Measurements from ENCODE around the gene TNFSF8.

DNA sequence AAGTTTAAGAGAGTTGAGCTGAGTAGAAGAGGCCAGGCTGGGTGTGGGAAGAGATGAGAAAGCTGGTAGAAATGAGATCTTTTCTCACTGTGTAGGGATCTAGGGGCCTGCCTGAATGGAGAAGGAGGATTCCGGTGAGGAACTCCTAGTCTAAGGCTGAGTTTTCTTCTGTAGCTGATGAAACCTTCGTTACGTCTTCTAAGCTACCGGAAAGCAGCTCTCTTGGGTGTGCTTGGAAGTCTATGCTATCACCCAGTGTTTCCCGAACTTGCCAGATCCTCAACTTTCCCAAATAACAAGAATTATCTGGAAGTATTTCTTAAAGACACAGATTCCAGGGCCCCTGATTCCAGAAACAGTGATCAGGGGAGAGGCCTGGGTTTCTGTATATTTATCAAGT, 69.1 kb downstream of the TNFSF8 start:
- TF ChIP-seq CTCF (conservative IDR thresholded peaks at IDR 0.05; ENCODE audit: low read depth, low read length) (no peak), CEBPB (IDR thresholded peaks at IDR 0.05; ENCODE audit: low read depth, low read length) (no peak), POLR2A (IDR thresholded peaks at IDR 0.05; ENCODE audit: low read depth, low read length) (no peak), BHLHE40 (IDR thresholded peaks at IDR 0.05; ENCODE audit: low read depth, low read length) (no peak), RAD21 (IDR thresholded peaks at IDR 0.05; ENCODE audit: low read length) (no peak), MXI1 (IDR thresholded peaks at IDR 0.05; ENCODE audit: borderline replicate concordance, low read depth, low read length) (no peak), RFX5 (IDR thresholded peaks at IDR 0.05; ENCODE audit: low read depth, low read length) (no peak), SMC3 (IDR thresholded peaks at IDR 0.05; ENCODE audit: low read depth, low read length) (no peak), MAFK (IDR thresholded peaks at IDR 0.05; ENCODE audit: low read depth, low read length) (no peak), RCOR1 (IDR thresholded peaks at IDR 0.05; ENCODE audit: insufficient replicate concordance, low read length) (no peak), MAZ (IDR thresholded peaks at IDR 0.05; ENCODE audit: borderline replicate concordance, low read depth, low read length) (no peak)

Data from IMR-90 (cell line).